ENCODE data around the gene LARP4B.
"Not testable (repeated sequence)": the region's sequence is repeated elsewhere in the genome, so short reads cannot be mapped to it uniquely, and the experiment has no call there.

The LARP4B gene

GRCh38 chr10:958106-958505, 26.6 kb upstream of the LARP4B start:
- no peak for DNase-seq

DNA sequence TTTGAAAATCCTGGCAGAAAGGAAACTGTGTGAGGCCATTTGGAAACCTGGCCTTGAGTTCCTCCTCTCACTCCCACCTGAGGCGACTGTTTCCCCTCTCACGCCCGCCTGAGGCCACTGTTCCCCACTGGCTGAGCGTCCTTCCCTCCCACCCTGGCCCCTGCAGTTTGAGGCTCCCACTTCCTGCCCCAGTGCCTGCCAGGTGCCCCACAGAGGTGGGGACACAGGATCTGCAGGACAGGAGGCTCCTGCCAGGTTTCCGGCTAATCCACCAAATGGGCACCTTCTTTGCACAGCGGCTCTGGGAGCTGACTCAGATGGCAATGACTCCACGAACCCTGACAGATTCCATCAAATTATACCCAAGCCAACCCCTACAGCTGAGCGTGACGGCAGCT, 24.3 kb upstream of the LARP4B start:
- peak in 1 of 14 donors; percentile 75 for DNase-seq

DNA sequence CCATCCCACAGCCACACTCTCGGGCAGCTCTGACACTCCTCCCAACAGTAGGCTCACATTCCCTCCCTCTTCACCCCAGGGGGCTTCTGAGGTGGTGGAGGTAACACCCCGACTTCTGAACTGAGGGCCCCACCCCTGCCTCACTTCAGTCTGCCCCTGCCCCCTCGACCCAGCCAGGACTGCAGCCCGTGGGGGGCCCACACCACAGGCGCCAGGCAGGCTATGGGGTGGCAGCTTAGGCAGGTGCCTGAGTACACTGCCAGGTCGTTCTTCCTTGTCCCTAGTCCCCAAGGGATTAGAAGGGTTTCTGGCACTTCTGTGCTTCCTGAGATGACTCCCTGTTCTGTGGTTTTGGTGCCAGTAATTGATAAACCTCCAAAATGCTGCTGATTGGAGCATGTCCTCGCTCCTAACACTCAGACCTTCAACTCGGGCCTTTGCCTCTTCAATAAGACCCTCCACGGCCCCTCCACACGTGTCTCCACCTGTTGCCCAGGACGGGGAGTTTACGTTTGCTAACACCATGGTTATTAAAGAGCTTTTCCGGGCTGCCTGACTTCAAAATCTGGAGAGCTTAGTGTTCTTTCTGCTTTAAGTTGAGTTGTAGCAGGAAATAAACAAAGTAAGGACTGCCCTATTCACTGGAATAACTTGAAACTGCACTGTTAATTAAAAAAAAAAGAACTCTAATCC, 23.8 kb upstream of the LARP4B start:
- no peak for DNase-seq

DNA sequence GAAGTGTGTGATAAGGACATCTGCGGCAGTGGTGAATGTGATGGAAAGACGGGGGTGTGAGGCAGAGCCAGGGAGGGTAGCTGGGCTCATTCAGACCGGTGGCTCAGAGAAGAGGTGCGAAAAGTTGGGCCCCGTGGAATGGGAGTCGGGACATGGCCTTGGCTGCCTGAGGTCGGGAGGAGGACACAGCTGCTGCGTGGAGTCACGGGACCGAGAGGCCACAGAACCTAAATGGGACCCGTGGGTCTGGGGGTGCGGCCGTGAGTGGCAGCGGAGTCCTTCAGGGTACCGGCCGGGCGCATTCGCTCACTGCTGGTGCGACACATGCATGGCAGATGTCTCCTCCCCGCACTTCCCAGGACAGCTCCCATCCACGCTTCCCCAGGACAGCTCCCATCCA, 22.9 kb upstream of the LARP4B start:
- no peak for DNase-seq

DNA sequence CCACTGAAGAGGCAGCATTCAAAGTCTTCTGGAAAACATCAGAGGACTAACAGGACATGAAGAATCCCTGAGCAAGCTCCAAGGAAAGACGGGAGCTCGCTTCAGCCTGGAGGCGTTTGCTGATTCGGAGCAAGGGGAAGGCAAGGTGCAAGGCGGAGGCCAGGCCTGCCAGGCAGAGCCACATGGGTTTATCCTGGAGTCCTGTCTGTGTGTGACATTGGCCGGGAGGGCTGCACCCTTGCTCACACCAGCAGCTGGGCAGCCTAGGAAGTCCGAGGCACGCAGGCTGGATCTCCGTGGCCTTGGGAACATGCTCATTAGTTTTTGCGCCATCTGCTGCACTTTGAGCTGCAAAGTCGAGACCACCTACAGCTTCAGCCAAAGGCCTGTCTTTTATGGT, 22.3 kb upstream of the LARP4B start:
- DNase-seq, result no peak

DNA sequence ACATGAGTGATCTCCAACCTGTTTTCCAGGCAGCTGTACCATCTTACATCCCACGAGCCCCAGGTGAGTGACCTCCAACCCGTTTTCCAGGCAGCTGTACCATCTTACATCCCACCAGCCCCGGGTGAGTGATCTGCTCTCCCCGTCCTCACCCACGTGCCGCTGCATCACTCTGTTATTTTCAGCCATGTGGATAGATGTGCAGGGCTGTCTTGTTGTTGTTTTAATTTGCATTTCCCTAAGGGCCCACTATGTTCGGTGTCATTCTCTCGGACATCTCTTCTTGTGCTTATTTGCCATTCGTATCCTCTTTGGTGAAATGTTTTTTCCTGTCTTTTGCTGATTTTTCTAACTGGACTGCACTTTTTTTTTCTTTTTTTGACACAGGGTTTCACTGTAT, 17.9 kb upstream of the LARP4B start:
- DNase-seq, result no peak

GRCh38 chr10:948347-948746, 16.8 kb upstream of the LARP4B start:
- no peak for DNase-seq

DNA sequence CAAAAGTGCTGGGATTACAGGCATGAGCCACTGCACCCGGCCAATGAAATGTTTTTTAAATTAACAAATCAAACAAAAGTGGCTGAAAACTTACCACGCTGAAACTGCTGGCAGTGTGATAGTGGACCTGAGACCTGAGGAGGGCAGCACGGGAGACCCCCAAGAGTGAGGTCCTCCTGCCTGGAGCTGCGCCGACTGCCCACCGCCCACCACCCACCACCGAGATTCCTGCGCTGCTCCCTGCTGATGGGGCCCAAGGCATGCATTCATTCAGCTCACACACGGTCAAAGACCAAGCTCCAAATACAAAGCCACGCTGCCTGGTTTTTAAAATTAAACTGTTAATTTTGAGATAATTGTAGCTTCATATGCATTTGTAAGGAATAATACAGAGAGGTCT, 16.4 kb upstream of the LARP4B start:
- no peak for DNase-seq

DNA sequence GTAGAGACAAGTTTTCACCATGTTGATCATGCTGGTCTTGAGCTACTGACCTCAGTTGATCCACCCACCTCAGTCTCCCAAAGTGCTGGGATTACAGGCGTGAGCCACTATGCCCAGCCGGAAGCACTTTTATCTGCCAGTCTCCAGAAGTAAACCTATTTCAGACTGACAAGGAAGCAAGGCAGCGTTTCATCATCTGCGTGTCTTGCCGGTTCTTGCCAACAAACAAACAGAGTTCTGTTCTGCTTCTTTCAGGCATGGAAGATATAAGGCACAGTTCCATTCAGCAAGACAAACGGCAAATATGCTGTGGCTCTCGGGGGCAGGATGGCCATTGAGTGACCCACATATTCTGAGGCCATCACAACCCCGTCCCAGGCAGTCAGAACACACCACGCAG, 15.5 kb upstream of the LARP4B start:
- DNase-seq, result no peak

GRCh38 chr10:945778-946177, 14.3 kb upstream of the LARP4B start:
- DNase-seq, result no peak

GRCh38 chr10:944034-944831, 12.7 kb upstream of the LARP4B start:
- peak in 5 of 14 donors; percentile 8 to 58 (median 27) for DNase-seq

DNA sequence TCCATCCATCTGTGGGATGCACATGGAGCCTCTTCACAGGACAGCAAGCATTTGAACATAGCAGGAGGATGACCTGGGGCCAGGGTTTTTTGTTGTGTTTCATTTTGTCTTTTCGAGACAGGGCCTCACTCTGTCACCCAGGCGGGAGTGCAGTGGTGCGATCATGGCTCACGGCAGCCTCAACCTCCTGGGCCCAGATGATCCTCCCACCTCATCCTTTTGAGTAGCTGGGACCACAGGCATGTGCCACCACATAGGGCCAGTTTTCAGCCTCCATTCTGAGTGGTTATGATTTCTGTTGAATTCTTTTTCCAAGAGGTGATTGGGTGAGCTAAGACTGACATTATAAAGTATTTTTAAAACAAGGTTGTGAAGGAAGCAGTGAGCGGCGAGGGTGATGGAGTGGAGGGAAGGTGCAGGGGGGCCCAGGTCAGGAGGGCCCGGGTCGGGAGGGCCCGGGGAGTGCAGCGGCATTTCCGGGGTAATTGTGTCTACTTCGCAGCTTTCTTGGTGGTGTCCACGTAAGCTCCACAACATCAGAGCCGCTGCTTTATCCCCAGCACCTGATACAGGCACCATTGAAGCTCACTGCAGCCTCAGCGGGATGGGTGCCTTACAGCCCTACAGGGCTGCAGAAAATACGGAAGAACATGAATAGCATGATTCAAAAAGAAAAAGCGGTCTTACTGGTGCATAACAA, 12.0 kb upstream of the LARP4B start:
- DNase-seq, result no peak

- no peak for DNase-seq
These were observed 7.6 kb upstream of the LARP4B start for GRCh38 chr10:938941-939678.

DNA sequence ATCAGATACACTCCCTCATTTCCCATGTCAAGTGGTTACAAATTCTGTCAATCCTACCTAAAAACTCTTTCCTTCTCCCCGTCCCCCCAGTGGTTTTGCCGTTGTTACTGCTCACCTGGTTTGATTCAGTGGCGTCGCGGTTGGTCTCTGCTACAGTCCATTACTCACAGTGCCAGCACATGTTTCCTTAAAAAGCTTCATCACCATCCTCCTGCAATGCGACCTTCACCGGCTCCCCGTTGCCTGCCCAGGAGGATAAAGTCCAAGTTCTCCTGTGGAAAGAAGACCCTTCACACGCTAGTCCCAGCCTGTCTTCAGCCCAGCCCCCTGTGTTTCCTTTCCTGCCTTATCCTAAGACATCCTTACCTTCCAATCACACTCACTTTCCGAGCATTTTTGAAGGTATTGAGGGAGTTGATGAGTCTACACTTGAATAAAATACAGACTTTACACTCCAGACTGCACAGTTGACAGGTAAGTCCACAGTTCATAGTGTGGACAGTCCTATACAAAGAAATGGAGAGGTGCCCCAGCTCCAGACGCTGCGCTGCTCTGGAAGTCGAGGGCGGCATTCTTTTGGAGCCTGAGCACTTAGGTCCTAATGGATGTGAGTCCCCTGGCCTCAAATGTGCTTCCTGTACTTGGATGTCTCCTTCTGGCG, 3.4 kb upstream of the LARP4B start:
- DNase-seq, result no peak

GRCh38 chr10:934165-934564, 2.7 kb upstream of the LARP4B start:
- DNase-seq, result not testable (repeated sequence)

DNA sequence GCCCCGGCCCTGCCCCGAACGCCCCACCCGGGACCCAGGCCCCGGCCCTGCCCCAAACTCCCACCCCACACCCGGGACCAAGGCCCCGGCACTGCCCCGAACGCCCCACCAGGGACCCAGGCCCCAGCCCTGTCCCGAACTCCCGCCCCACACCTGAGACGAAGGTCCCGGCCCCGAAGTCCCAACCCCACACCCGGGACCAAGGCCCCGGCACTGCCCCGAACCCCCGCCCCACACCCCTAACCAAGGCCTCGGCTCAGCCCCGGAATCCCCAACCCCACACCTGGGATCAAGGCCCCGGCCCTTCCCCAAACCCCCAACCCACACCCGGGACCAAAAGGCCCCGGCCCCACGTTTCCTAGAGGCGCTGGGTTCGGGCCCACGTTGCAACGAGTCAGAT, 1.1 kb upstream of the LARP4B start:
- DNase-seq, result no peak

- peak in 1 of 14 donors; percentile 49 for DNase-seq
These were observed 730 bp downstream of the LARP4B start for GRCh38 chr10:930625-931325.

DNA sequence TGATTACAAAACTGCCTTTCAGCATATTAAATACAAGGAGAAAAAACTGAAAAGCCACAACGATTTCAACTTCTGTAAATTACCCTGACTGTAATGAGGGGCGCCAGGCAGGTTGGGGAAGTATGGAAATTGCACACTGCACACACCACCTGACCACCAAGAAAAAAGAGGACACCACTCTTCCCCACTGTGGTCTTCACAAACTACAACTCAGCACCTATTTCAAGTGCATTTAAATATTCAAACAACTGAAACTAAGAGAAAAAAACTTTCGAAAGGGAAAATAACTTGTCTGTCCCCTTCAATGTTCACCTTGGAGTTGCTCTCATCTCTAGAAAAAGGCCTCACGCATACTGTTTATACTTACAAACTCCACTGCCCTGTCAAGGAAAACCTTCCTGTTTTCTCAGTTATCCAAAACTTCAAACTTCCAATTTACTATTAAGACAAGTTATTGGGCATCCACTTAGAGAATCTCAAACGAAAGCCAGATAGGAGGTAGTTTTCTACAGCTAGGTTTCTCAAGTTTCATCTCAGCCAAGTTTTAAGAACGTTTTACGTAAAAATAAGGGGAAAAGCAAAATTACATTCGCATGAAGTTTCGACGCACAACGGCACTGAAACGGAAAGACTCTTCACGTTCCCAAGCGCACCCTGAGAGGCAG, 1.4 kb downstream of the LARP4B start:
- DNase-seq, result no peak

DNA sequence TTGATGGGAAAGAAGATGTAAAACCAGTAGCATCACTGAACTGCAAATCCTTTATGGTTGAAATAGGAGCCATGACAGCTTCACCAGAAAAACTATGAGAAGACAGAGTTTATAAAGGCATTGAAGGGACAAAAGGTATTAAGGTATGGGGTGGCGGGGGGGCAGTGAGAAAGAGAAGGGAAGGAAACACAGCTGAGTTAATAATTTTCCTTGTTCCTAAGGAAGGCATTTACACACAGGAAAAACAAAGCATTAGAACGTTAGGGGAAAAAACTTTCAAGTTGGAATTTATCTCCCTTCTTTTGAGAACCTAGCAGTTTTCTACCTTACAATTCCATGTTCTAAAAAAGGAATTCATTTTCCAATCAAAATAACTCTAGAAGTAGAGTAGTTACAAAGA, 4.4 kb downstream of the LARP4B start:
- DNase-seq, result no peak

- no peak for DNase-seq
These were observed 5.3 kb downstream of the LARP4B start for GRCh38 chr10:926075-926698.

DNA sequence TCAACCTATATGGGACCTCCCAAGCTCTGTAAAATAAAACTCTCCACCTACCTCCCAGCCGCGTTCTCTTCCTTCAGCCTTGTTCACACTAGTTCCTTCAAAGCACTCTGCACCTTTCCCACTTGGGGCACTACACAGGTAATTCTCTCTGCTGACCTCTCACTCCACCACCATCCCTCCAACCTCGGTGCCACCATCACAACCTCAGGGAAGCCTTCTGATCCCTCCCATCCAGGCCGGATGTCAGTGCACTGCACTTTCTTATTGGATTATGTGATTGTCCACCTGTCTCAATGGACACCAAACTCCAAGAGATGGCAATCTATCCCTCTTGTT, 7.0 kb downstream of the LARP4B start:
- no peak for DNase-seq
